Stimulated activated CD8-positive, alpha-beta memory T cell treated with anti-CD3 and anti-CD28 coated beads, Interleukin-7, amount 100 ng/mL, for 48 hours (primary cell): ENCODE measurements around the gene SLC6A5.

Experiments used
- DNase-seq, 2 donors: peaks; one replicate each; pipeline ENCODE4 v3.0.0-alpha.2; 2020; ENCODE audit warnings: low read depth in 1 of 2; ENCODE audit errors: extremely low read depth in 1 of 2

The SLC6A5 gene

DNA sequence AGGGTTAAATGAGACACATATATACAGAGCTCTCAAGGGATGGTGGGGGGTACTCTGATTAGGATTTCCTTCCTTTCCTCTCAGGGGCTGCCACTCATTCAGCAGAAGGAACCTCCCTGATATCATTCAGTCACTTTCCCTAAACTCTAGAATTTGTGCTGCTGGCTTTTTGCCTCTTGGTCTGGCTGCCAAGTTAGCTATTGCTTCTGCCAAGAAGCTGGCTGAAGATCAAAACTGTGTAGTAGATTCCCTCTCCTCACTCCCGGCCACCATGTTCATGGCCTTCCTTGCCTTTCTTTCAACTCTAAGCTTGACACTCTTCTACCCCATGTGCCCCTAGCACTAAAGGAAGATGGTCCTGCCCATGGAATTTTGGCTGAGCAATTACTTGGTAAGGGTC, 18.7 kb downstream of the SLC6A5 start:
- DNase-seq, result no peak

DNA sequence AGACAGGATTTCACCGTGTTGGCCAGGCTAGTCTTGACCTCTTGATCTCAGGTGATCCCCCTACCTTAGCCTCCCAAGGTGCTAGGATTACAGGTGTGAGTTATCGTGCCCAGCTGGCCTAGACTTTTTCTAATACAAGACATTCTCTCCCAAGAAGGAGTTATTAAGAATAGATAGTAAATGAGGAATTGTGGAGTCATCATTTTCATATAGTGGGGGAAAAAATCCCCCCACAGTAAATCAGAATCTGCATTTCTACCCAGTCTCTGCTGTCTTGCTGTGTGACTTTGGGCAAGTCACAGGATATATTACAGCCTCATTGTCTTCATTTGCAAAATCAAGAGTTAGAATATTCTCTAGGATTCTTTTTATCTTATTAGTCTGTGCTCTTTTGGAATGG, 21.6 kb downstream of the SLC6A5 start:
- no peak for DNase-seq

DNA sequence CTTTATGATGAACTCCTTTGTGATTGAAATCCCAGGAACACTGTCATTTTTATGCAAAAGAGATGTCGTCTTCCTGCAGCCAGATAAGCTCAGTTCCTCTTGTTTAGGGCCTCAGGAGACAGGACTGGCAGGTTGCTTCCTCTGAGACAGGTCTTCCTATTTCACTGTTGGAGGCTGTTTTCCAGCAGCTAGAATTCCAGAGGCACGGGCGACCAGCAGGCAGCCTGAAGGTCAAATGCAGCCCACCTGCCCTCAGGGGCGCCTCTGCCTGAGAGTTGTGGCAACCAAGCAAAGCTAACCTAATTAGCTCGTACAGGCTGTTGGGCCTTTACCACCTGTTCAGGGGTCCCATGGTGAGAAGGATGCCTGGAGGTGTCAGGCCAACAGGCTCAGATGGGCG, 22.3 kb downstream of the SLC6A5 start:
- no peak for DNase-seq

DNA sequence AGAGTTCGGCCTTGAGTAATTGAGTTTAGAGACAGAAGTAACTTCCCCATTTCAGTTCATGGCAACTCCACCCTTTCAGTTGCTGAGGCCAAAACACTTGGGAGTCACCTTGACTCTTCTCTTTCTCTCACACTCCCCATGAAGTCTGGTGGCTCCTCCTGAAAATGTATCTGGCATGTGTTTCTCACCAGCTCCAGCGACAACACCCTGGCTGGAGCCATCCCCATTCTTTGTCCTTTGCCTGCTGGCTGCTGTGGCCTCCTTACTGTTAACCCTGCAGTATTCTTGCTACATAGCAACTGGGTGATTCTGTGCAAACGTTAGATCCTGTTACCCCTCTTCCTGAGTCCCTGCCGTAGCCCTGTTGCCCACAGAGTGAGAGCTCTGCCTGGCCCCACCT, 23.8 kb downstream of the SLC6A5 start:
- DNase-seq, result no peak

DNA sequence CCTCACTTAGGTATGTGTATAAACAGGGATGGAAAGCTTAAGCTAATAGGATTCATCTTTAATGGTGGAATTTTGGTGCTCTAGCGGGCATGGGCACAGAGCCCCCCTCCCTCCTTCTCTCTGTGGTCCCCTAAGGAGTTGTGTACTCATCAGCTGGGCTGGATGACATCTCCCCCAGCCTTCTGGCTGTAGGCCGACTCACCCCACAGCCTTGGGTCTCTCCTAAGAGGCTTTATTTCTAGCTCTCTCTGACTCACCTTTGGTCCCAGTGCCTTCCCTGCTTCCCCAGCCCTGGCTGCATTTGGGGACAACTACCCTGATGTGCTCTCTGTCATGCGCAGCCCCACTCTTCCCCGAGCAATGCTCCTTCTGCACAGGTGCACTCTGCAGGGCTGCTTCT, 26.9 kb downstream of the SLC6A5 start:
- DNase-seq, result no peak

DNA sequence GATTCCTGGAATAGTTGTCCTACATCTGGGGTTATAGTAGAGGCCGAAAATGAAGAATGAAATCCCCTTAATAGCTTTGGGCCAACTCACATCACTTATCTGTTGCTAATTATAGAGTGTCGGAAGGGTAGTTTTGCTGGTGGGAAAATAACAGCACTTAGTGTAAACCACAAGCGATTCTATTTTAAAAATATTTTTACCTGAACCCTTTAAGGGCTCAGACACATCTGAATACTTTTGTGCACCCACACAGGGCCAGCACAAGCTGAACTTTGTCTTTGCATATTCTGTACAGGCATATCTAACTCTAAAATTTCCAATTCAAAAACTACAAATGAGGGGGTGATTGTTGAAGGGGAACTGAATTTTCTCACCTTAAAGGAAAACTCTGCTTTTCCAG, 27.6 kb downstream of the SLC6A5 start:
- no peak for DNase-seq

DNA sequence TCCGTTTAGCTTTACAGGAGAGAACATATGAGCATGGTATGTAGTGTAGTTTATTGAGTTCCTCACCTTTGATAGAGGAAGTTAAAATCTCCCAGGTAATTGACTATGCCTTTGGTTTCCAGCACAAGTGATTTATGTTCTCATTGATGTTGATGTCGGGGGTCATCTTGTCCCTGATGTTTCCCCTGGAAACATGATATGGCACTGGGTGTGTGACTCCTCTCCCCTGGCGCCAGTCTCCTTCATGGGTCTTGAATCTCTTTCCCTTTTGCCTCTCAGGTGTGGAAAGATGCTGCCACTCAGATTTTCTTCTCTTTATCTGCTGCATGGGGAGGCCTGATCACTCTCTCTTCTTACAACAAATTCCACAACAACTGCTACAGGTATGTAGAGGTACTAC, 28.3 kb downstream of the SLC6A5 start:
- DNase-seq, result no peak

DNA sequence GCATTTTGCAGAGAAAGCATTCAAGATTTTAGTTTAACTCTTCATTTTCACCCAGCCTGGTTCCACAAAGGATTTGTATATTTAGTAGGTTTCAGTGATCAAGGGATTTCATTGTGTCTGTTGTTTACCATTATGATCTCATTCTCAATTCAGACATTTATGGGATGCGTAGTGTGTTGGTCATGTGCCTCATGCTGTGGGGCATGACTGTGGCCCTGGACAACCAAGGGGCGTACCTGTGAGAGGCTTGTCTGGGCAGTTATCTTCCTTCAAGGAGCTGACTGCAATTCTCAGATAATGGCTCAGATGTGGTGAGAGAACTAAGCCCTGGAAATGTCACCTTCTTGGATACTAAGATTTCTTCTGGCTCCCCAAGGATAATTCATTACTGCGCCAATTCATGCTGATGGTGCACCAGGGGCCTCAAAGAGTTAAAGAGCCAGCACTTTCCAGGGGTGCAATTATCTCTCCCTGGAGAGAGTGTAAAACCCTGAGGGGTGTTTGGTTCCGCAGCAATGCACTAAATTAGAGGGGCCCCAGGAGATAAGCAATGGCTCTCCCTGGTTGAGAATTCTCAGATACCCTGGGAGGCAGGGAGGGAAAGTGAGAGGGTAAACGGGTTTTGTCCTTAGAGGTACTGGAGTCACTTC, 32.2 kb downstream of the SLC6A5 start:
- DNase-seq, result no peak

DNA sequence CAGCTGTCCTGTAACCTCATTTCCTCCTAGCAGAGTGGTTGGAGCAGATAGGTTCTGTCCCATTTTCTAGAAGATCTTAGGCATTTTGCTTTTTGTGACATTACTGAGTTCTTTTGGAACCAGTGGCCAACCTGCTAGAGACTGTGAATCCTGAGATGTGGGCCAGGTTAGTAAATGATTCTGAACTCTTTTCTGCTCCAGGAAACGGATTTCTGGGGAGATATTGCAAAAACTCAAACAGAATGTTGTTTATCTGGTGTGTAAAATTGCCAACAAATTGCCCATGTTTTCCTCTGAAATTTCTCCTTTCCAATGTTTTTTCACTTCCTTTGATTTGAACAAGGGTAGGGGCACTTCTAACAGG, 32.7 kb downstream of the SLC6A5 start:
- DNase-seq, result no peak

DNA sequence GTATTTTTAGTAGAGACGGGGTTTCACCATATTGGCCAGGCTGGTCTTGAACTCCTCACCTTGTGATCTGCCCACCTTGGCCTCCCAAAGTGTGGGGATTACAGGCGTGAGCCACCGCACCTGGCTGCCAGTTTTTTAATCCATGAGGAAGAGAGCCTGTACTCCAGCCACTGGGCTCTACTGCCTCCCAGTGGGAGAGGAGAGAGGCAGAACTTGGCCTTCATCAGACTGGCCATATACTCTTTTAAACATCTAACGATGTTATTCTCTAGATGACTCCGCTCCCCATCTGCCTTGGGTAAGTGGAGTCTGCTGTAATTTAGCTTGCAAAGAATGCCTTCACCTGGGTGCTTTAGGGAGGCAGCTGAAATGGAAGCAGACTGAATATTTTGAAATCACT, 34.6 kb downstream of the SLC6A5 start:
- DNase-seq, result no peak

DNA sequence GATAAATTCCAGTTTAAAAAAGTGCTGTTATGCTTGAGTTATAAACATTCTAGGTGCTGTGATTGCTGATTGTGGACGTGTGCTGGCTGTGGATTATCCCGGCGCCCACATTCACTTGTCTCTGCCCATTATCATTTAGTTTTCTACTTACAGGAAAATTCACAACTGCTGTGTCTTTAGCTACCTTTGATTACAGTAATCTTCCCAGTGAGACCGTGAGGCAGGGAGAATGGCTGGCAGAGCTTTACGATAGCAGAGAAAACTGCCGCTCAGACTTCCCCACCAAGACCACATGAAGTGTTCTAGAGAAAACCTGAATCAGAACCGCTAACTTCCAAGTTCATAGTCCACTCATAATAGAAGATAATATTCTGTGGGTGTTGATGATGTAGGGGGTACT, 35.4 kb downstream of the SLC6A5 start:
- DNase-seq, result no peak

DNA sequence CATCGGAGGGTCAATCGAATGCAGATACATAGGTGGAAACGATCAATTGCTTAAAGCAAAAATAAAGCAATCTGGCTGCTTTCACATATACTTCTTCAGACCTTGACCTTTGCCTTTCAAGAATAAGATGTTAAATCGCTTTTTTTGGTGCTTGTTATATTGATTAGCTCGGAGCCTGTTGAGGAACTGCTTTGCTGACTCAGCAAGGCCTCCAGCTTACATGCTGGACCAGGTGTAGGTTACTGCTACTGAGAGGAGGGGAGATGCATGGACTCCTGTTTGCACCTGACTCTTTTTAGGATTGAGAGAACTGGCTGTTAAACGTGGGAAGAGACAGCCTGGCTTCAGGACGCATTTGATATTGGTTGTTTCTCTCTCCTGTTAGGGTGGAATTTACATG, 38.7 kb downstream of the SLC6A5 start:
- no peak for DNase-seq

DNA sequence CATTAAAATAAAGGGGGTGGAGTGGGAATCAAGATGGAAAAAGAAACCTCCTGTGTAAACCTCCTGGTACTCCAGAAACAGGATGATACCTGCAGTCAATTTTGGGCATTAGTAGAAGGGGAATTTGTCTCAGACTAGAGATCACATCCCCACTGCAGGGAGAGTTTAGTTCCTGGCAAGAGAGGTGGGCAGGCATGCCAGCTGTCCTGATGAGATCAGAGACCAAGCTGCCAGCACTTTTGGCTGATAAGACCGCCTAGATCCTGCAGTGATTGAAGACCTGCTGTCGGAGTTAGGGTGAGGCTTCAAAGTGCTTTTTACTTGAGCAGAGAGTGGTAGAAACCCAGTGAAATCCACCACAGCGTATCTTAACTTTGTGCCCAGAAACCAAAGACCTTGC, 40.3 kb downstream of the SLC6A5 start:
- no peak for DNase-seq

DNA sequence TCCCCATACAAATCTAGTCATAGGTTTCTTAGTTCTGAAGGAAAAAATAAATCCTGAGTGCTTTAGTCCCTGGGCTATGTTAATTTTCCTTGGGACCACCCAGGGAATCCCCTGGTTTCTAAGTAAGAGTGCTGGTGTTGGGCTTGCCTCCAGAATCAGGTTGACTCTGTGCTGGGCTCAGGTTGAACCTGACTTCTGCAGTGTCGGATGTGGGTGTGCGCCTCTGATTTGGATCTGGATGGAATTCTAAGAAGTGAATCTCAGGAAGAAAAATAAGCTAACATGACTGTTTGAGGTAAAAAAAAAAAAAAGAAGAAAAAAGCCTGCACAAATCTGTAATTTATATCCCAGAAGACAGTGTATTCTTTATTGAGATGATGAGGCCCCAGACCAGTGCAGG, 41.0 kb downstream of the SLC6A5 start:
- DNase-seq, result no peak

DNA sequence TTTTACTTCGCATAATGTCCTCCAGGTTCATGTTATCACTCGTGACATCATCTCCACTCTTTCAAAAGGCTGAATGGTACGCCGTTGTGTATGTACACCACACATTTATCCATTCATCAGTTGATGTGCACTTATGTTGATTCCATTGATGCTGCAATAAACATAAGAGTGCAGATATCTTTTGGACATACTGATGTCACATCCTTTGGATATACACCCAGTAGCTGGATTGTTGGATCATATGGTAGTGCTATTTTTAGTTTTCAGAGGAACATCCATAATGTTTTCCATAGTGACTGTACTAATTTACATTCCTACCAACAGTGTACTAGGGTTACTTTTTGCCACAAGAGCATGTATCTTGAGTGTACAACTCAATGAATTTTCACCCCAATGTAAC, 45.0 kb downstream of the SLC6A5 start:
- DNase-seq, result no peak

DNA sequence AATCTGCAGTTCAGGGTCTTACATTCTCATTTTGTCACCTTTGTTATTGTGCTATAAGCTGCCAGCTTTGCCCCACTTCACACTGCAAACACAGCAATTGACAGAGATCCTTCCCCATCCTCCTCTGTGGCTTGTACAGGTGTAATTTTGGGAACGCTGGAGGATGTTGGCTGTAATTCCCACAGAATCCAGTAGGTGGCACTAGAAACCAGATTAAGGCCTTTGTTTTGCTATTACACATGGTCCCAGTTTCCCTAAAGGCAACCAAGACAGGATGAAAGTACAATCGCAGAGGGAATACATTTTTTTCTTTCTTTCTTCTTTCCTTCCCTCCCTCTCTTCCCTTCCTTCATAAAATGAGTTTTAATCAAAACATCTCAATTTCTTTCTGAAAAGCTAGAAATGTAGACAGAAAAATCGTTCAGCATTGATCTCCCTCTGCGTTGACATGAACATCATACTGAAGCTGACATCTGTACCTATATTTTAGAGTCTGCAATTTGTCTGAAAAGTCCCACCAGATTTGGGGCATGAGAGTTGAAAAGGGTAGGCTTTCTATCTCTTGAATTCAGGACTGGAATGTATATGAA, 48.7 kb downstream of the SLC6A5 start:
- DNase-seq, result no peak

DNA sequence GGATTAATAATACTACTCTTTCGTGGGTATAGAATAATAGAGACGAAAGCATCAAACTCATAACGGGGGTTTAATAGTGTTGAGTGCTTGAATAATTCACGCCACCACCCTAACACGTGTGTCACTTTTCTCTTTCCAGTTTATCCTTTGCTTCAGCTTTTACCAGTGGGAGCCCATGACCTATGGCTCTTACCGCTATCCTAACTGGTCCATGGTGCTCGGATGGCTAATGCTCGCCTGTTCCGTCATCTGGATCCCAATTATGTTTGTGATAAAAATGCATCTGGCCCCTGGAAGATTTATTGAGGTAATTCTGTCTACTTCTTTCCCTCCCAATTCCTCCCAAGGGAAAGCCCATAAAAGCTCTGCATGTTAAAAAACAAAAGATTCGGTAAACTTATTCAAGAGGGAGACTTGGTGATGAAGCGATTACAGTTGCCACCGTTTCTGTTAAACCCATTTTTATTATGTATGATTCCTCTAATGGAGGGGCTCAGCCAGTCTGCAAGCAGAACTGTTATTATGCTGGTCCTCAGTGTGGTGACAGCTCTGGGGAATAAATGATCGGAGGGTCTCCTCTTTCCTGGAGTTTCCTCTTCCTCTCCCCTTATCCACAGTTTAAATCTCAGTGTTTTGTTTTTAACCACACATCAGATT, 52.9 kb downstream of the SLC6A5 start:
- DNase-seq, result no peak

DNA sequence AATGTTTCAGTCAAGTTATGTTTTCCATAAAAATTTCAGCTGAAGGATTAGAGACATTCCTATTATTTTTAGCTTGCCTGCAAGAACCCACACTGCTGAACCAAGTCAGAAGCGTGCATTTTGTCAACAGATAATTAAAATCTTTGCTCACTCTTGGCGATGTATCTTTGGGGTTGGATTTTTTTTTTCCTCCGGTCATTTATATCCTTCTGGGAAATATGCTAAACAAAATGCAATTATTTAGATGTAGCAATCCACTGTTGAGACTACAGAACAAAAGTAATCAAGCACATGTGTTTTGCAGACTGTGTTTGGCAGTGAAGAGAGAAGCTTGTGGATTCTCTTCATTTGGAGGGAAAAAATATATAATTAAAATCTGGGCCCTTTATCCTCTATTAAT, 54.6 kb downstream of the SLC6A5 start:
- no peak for DNase-seq

DNA sequence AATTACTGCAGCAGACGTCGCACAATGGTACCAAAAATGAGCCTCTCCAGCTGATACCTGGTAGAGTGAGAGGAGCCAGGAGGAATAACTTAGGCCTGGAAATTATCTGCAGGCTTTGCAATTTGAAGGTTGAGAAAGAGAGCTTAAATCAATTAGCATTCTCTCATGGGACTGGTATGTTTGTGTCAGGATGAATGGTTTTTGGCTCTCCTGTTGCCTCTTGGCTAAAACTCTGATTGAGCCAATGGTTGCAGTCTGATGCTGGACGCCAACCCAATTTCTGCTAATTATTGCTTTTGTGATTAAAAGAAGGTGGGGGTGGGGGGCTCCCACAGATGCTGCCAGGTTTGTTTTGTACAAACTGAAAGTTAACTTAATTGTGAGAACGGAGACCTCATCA, 57.5 kb downstream of the SLC6A5 start:
- no peak for DNase-seq

DNA sequence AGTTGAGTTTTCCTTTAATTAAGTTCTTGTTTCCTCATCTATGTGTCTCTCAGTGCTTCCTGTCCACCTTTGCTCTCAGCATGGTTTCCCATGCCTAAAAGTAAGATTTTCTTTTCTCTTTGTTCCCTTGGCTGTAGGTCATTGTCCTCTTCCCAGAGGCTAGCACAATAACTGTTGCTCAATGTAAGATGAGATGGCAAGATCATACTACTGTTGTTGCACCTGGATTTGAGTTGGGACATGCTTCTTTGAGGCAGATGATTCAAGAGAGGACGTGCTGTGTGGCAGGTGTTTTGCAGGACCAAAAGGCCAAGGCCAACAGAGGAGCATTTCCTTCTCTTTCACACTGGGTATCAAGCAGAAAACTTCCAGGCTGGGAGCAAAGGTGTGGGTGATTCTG, 58.7 kb downstream of the SLC6A5 start:
- DNase-seq, result no peak

DNA sequence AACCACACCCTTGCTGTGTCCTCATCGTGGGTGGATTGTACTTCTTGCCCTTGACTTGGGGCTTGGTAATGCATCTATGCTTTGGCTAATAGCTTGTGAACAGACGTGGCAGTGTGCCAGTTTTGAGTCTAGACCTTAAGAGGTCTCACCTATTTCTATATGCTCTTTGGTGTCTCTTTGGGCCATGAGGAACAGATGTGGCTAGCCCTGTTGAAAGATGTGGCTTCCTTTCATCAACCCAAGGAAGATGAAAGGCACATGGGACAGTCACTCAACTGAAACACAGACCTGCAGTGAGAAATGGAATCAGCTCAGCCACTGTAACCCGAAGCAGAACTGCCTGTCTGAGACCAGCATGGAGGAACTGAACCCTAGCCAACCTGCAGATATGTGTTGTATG, 62.0 kb downstream of the SLC6A5 start:
- no peak for DNase-seq

DNA sequence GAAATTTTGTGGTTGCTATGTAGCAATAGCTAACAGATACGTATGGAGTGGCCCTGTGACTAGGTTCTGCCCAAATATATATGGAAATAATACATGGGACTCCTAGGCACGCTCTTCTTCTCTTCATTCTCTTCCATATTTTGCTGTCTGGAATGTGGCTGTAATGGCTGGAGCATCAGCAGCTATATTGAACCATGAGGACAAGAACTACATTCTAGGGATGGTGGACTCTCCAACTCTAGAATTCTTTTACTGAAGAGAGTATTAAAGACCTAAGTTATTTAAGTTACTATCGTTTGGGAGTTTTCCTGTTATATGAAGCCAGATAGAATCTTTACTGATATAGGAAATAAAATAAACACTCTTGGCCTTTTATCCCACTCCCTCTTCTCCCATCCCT, 62.4 kb downstream of the SLC6A5 start:
- no peak for DNase-seq
